ENCODE data around the gene KLK1. TPM values are rescaled to one million over a fixed set of nuclear protein-coding genes. Genes with fewer than 3 reads are reported as not detected.

KLK1 gene
- not detected for total RNA-seq (ENCODE audit: insufficient read depth, low replicate concordance)

GRCh38 chr19:50823389-50824042 lies at the start of gene KLK1:
Gene KLK1 (minus strand): TSS chr19:50823787. CDS start chr19:50823748, 39 bp downstream.
- DNase-seq (ENCODE audit: low spot score): no peak

GRCh38 chr19:50873056-50873455 lies 49.5 kb upstream of the KLK1 start, which contains the start of gene KLK2:
Gene KLK2 (plus strand): TSS chr19:50873439. CDS start chr19:50873474, 35 bp downstream.
- DNase-seq (ENCODE audit: low spot score): peak; percentile 13

GRCh38 chr19:50870417-50871089 lies 47.0 kb upstream of the KLK1 start:
- no peak for DNase-seq (ENCODE audit: low spot score)

- no peak for DNase-seq (ENCODE audit: low spot score)
These were observed 45.9 kb upstream of the KLK1 start for GRCh38 chr19:50869479-50869878.

GRCh38 chr19:50861496-50862286 lies 38.1 kb upstream of the KLK1 start:
- no peak for DNase-seq (ENCODE audit: low spot score)

GRCh38 chr19:50861010-50861409 lies 37.4 kb upstream of the KLK1 start:
- DNase-seq (ENCODE audit: low spot score): no peak

- no peak for DNase-seq (ENCODE audit: low spot score)
These were observed 36.3 kb upstream of the KLK1 start for GRCh38 chr19:50859849-50860248.

- no peak for DNase-seq (ENCODE audit: low spot score)
These were observed 35.3 kb upstream of the KLK1 start for GRCh38 chr19:50858886-50859285.

- no peak for DNase-seq (ENCODE audit: low spot score)
These were observed 33.8 kb upstream of the KLK1 start for GRCh38 chr19:50857366-50857765.

- no peak for DNase-seq (ENCODE audit: low spot score)
These were observed 31.2 kb upstream of the KLK1 start, which contains the start of gene KLK3 for GRCh38 chr19:50854636-50855410. Gene KLK3 (plus strand): TSS chr19:50854915. CDS start chr19:50854956, 41 bp downstream.

GRCh38 chr19:50851620-50852019 lies 28.0 kb upstream of the KLK1 start:
- no peak for DNase-seq (ENCODE audit: low spot score)

GRCh38 chr19:50850738-50851137 lies 27.2 kb upstream of the KLK1 start:
- DNase-seq (ENCODE audit: low spot score): no peak

- DNase-seq (ENCODE audit: low spot score): no peak
These were observed 20.8 kb upstream of the KLK1 start for GRCh38 chr19:50844296-50844935.

- DNase-seq (ENCODE audit: low spot score): no peak
These were observed 20.2 kb upstream of the KLK1 start for GRCh38 chr19:50843701-50844221.

GRCh38 chr19:50843205-50843604 lies 19.6 kb upstream of the KLK1 start:
- no peak for DNase-seq (ENCODE audit: low spot score)

- DNase-seq (ENCODE audit: low spot score): no peak
These were observed 18.5 kb upstream of the KLK1 start for GRCh38 chr19:50842130-50842529.

GRCh38 chr19:50839712-50840655 lies 16.4 kb upstream of the KLK1 start:
- DNase-seq (ENCODE audit: low spot score): no peak

- DNase-seq (ENCODE audit: low spot score): no peak
These were observed 14.7 kb upstream of the KLK1 start for GRCh38 chr19:50838239-50838638.

- no peak for DNase-seq (ENCODE audit: low spot score)
These were observed 13.7 kb upstream of the KLK1 start for GRCh38 chr19:50837300-50837699.

Measured in umbilical cord (tissue), 2 donors.